SK-N-MC (cell line): Measurements from ENCODE around the gene TAF9.

Experiments
- EZH2 ChIP-seq: fragments of 200-600 bp; sonication (generic); IDR thresholded peaks from one replicate; pipeline ENCODE4 v1.6.1; 2017; ENCODE audit warnings: antibody characterized with exemption
- FOXP2 ChIP-seq: optimal IDR thresholded peaks from 2 replicates; pipeline ENCODE3; 2011; ENCODE audit warnings: mild to moderate bottlenecking, moderate library complexity; ENCODE audit not compliant: insufficient read depth; ENCODE audit errors: extremely low read length, control extremely low read depth
- POLR2AphosphoS5 ChIP-seq: IDR thresholded peaks from 2 replicates; pipeline ENCODE4 v1.6.1; 2012; ENCODE audit warnings: mild to moderate bottlenecking, low read depth, low read length, borderline replicate concordance

- TF ChIP-seq EZH2 (no peak), POLR2AphosphoS5 (no peak), FOXP2 (no peak)
These were observed 9.1 kb upstream of the TAF9 start for GRCh38 chr5:69378376-69378775.
